GM18868 (cell line): ENCODE results near the gene SCIMP.
"Not testable (repeated sequence)": the region's sequence is repeated elsewhere in the genome, so short reads cannot be mapped to it uniquely, and the experiment has no call there.

Experiments used
- ATAC-seq: cut with Tn5 transposase; IDR thresholded peaks from one replicate; pipeline ENCODE4 v1.9.1; 2021; ENCODE audit warnings: mild to moderate bottlenecking, moderate library complexity; ENCODE audit not compliant: unreplicated experiment

SCIMP gene

GRCh38 chr17:5191541-5192417, 42.9 kb downstream of the SCIMP start, which contains the start of gene ZNF594:
TSS of gene ZNF594 (minus strand) at chr17:5191868. CDS start at chr17:5184256, 7,612 bp downstream.
- peak; percentile 96 for ATAC-seq

- ATAC-seq = no peak
These were observed 50.4 kb downstream of the SCIMP start for GRCh38 chr17:5184288-5184687.

GRCh38 chr17:5183410-5183793, 51.3 kb downstream of the SCIMP start:
- ATAC-seq = no peak

GRCh38 chr17:5182597-5183409, 51.9 kb downstream of the SCIMP start:
- ATAC-seq = no peak

GRCh38 chr17:5181509-5182305, 53.0 kb downstream of the SCIMP start:
- no peak for ATAC-seq

GRCh38 chr17:5179003-5179402, 55.7 kb downstream of the SCIMP start:
- no peak for ATAC-seq

- ATAC-seq = not testable (repeated sequence)
These were observed 59.6 kb downstream of the SCIMP start for GRCh38 chr17:5175027-5175426.

- not testable (repeated sequence) for ATAC-seq
These were observed 68.7 kb downstream of the SCIMP start for GRCh38 chr17:5165791-5166564.

GRCh38 chr17:5164436-5164835, 70.2 kb downstream of the SCIMP start:
- no peak for ATAC-seq

GRCh38 chr17:5161793-5162192, 72.9 kb downstream of the SCIMP start:
- ATAC-seq = not testable (repeated sequence)

GRCh38 chr17:5160702-5161101, 74.0 kb downstream of the SCIMP start:
- ATAC-seq = not testable (repeated sequence)
